HTR-8/SVneo (cell line): ENCODE results near the gene PYGM.

Source experiments
- DNase-seq: peaks from one replicate; pipeline ENCODE4 v3.0.0; 2011; ENCODE audit warnings: low spot score, mixed read lengths; ENCODE audit not compliant: insufficient read length
- FAIRE-seq: peaks from 2 replicates; lab custom pipeline; 2011; peaks lifted over from hg19 to GRCh38; lab: Jason Lieb, UNC

PYGM gene

GRCh38 chr11:64770120-64770519, 10.3 kb upstream of the PYGM start:
- DNase-seq (no peak), FAIRE-seq (no peak)

GRCh38 chr11:64769283-64769682, 9.5 kb upstream of the PYGM start:
- FAIRE-seq, result no peak
- no peak for DNase-seq

DNA sequence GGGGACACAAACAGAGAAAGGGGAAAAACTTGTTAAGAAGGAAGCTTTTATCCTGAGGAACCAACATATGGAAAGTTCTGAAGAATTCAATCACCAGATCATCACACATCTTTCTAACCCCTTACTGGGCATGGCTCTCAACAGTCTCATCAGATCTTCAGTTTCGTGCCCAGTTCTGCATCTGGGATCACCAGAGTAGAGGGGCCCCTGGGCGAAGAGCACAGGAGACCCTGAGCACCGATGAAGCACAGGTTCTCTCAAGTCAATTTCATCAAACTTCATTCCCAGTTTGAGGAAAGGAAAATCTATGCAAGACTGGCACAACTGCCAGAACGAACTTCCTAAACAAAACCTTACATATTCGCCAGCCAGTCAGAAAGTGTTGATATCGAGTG, 8.5 kb upstream of the PYGM start:
- DNase-seq (no peak), FAIRE-seq (no peak)

- FAIRE-seq (no peak), DNase-seq (peak; percentile 48)
Observed at GRCh38 chr11:64767344-64768299, 7.8 kb upstream of the PYGM start.

DNA sequence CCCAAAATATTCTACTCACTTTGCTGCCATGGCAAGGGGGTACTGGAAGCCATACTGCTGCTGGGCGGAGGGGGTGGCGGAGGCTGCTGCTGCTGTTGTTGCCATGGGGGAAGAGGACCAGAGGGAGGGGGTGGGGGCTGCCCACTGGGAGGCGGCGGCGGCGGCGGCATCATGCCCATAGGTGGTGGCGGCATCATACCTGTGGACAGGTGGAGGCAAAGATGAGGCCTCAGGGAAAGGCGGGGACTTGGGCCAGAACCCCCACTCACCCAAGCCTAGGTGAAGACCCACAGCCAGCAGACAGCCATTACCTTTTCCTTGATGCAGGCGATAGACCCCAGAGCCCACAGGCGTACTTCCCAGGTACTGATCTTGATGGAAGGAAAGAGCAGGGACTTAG, 7.1 kb upstream of the PYGM start:
- no peak for FAIRE-seq
- DNase-seq, result no peak

DNA sequence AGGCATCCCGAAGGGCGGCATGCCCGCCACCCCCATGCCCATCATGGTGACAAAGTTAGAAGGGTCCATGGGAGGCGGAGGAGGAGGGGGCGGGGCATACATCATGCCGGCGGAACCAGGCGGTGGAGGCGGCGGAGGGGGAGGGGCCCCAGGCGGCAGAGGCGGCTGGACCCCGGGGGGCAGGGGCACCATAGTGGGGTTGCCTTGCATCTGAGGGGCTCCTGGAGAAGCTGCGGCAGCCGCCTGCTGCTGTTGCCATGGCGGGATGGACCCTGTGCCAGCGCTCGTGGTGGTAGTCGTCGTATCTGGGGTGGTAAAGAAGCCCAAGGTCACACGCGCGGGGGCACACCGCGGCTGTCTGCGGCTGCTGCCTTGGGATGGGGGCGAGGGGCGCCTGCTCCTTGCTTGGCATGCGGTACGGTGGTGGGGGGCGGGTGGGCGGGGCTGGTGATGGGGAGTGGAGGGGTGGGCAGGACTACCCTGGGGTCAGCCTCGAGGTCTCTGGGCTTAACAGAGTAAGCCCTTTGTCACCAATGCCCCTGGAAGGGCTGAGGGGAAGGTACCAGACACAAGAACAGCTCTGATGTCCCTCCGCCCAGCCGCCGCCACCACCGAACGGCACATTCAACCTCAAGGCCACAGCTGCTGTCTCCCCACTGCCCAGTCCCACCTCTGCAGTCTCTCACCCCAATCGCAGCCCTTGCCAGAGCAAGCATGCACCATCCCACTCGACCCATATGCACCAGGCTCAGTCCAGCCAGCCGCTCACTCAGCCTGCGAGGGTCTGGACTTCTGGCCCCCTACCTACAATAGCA, 6.3 kb upstream of the PYGM start:
- FAIRE-seq, result no peak
- DNase-seq, result no peak

GRCh38 chr11:64765291-64765850, 5.6 kb upstream of the PYGM start:
- no peak for DNase-seq
- FAIRE-seq, result no peak

GRCh38 chr11:64764753-64765152, 5.0 kb upstream of the PYGM start:
- FAIRE-seq (no peak), DNase-seq (no peak)

GRCh38 chr11:64764040-64764611, 4.4 kb upstream of the PYGM start:
- no peak for DNase-seq
- FAIRE-seq, result no peak

- FAIRE-seq (no peak), DNase-seq (no peak)
Observed at GRCh38 chr11:64763526-64764039, 3.8 kb upstream of the PYGM start.

DNA sequence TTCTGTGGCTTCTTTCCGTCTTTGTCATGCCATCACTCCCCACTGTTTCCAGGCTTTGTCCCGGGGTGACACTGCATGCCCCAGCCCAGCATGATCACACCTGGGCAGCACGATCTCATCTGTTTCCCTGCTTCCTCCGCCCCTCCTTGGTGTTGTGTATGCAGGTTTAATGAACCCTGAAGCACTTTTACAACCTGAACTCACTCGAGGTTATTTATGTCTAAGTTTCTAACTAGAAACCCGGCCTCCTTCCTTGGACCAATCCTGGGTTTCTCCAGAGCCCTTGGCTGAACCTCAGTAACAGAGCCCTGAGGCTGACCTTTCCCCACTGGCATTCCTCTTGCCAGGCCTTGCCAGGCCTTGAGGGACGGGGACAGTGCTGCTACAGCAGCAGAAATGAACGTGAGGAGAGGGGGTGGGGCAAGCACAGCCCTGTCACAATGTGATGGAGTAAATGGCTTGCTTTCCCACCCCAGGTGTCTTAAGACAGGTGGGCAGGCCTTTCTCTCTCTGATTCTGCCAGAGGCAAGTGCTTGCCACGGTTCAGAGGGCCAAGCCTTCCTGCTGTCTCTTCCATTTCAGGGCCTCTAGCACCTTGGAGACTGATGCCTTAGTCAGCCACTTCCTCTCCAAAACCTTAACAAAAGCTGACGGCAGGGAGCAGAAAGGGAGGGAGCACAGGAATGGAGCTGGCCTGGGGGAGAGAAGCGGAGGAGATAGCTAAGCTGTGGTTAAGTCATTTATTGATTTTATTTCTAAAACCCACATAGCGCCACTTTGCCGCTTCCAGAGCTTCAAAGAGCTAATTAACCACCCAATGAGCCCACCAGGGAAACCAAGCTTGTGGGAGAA, 3.1 kb upstream of the PYGM start:
- DNase-seq, result no peak
- FAIRE-seq, result no peak

GRCh38 chr11:64762277-64762673, 2.5 kb upstream of the PYGM start:
- DNase-seq (no peak), FAIRE-seq (no peak)

DNA sequence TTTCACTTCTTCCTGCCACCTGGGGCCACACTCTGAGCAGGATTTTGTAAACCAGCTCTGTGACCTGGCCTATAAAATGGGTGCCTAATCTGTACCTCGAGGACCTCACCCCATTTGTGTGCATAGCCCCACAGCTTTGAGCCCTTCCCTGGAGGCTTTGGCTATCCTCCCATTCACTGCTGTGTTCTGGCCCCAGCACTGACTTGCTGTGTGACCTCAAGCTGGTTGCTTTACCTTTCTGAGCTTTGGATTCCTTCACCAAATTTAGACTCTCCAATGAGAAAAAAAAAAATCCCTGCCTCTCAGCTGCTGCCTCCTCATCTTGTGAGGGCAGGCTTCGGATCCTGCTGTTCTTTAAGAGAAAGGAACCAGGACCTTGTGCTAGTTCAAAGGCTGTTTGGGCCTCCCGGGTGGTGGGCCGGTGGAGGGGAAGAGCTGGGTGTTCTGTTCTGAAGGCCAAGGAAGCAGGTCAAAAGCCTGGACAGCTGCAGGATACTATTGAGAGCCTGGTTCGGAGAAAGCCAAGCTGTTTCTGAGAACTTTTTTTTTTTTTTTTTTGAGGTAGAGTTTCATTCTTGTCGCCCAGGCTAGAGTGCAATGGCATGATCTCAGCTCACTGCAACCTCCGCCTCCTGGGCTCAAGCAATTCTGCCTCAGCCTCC, 1.1 kb upstream of the PYGM start:
- FAIRE-seq (no peak), DNase-seq (no peak)

GRCh38 chr11:64759131-64759721, 548 bp downstream of the PYGM start:
- FAIRE-seq (no peak), DNase-seq (no peak)

GRCh38 chr11:64758330-64759079, 1.3 kb downstream of the PYGM start:
- no peak for DNase-seq
- FAIRE-seq, result no peak

DNA sequence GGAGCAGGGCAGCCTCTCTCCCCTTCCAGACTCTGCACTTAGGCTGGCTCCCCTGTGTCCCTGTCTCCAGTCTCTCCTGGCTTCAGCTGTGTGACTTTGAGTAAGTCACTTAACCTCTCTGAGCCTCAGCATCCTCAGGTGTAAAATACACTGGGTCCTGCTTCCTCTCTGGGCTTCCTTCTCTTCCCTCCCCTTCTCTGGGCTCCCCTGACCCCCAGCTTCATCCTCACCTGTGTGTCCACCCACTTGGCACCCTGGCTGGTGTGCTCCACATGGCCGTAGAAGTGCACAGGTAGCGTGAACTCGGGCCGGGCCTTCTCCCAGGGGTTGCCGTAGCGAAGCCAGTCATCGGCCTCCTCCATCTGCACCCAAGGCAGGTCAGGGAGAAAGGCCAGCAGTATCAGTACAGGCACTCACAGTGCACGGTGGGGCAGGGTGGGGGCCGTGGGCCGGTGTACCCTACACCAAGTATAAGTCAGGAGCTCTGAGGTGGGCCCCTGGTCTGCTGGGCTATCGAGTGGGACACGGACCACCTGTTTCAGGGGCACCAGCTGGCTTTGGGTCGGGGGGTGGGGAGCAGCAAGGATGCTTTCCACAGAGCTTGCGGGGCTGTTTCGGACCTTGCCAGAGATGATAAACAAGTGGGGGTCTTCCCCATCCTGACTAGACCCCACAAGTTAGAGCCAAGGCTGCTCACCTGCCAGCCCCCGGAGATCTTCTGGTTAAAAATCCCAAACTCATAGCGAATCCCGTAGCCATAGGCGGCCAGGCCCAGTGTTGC, 2.0 kb downstream of the PYGM start:
- DNase-seq (no peak), FAIRE-seq (no peak)

DNA sequence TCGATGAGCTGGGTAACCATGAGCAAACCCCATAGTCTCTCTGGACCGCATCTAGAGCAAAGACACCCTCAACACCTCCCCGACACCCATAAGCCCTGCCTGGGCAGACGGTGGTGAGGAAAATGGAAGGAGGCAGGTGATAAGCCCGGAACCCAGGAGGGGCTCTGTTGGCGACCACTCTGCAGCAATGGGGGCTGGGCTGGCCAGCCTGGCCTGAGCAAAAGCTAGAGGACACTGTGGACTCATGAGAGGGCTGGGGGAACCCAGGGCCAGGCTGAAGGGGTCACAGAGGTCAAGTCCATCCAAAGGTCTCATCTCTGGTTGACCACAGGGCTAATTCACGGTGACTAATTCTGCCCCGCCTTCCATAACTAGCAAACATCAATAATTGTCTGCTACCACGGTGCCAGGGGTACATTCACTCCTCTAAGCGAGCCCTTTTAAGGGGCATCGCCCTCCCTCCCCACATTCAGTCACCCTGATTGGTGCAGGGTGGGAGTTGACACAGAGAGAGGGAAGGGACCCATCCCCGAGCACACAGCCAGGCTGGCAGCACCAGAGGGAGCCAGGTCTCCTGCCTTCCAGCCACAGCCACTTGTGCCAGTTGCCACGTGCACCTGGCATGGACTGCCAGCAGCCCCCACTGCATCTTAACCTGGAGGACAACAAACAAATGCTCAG, 4.0 kb downstream of the PYGM start:
- DNase-seq (no peak), FAIRE-seq (no peak)
